Brain microvascular endothelial cell (primary cell): Measurements from ENCODE around the gene CDKN2A.

Experiments
- DNase-seq: peaks from one replicate; pipeline ENCODE4 v3.0.0-alpha.2; 2020
- H3K27ac ChIP-seq: fragments of 250-450 bp; sonication (Bioruptor Pico); 2 replicates; pipeline ENCODE4 v1.5.1; 2020; ENCODE audit warnings: mild to moderate bottlenecking, moderate library complexity
- H3K27me3 ChIP-seq: fragments of 250-450 bp; sonication (Bioruptor Pico); replicated peaks from 2 replicates; pipeline ENCODE4 v1.5.1; 2020; ENCODE audit warnings: mild to moderate bottlenecking
- H3K36me3 ChIP-seq: fragments of 250-450 bp; sonication (Bioruptor Pico); replicated peaks from 2 replicates; pipeline ENCODE4 v1.5.1; 2020; ENCODE audit warnings: mild to moderate bottlenecking
- H3K4me3 ChIP-seq: 2 replicates; pipeline ENCODE4 v1.5.1; 2011; ENCODE audit warnings: low read depth, mild to moderate bottlenecking, control low read depth, low read length, moderate library complexity
- CTCF ChIP-seq: IDR thresholded peaks from 2 replicates; pipeline ENCODE4 v1.5.1; 2011; ENCODE audit warnings: low read depth, mild to moderate bottlenecking, moderate library complexity, low read length, control low read depth, inconsistent platforms; ENCODE audit errors: missing control alignments
- in situ Hi-C: cut with HindIII; loops from 2 replicates; pipeline ENCODE4 v1.10.0; 2017; ENCODE audit warnings: low sequenced_read_pairs, low pct_ligation_motif_present

Gene CDKN2A

DNA sequence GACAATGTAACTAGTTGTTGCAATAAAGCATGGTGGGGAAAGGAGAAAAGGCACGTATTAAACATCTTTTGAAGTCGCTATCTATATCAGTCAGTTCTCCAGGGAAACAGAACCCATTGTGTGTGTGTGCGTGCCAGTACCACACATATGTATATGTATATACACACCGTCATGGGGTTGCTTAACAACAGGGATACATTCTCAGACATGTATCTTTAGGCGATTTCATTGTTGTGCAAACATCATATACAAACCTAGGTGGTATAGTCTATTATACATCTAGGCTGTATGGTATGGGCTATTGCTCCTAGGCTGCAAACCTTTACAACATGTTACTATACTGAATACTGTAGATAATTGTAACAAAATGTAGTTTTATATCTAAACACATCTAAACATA lies 2.7 kb upstream of the CDKN2A start:
- Histone ChIP-seq H3K27ac (no peak overlapping the region), H3K4me3 (peak overlapping the region; percentile 94), H3K36me3 (no peaks in the 10 kb centered on the region), H3K27me3 (no peaks in the 10 kb centered on the region)
- TF ChIP-seq CTCF = no peak
- DNase-seq = no peak
- in situ Hi-C loops = no loop called here

DNA sequence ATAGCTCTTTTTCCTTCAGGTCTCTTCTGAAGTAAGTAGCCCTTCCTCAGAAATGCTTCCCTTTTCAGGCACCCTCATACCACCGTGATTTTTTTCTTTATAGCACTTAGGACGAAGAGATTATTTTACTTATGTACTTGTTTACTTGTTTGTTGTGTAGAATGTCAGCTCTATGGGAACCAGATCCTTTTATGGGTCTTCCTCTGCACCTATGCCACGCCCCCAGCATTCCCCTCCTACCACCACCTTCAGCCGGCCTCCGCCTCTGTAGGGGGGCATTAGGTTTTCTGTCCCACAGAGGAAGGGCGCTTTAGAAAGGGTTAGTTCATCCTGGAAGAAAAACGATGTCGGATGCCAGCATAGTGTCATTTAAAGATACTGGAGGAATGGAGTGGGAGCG lies 2.2 kb upstream of the CDKN2A start:
- peak overlapping the region; percentile 94 for H3K4me3 ChIP-seq
- H3K27ac ChIP-seq = peak overlapping the region; percentile 85
- in situ Hi-C loops = no loop called here
- no peak for TF ChIP-seq CTCF
- no peaks in the 10 kb centered on the region for H3K36me3 ChIP-seq
- no peaks in the 10 kb centered on the region for H3K27me3 ChIP-seq
- DNase-seq = no peak

DNA sequence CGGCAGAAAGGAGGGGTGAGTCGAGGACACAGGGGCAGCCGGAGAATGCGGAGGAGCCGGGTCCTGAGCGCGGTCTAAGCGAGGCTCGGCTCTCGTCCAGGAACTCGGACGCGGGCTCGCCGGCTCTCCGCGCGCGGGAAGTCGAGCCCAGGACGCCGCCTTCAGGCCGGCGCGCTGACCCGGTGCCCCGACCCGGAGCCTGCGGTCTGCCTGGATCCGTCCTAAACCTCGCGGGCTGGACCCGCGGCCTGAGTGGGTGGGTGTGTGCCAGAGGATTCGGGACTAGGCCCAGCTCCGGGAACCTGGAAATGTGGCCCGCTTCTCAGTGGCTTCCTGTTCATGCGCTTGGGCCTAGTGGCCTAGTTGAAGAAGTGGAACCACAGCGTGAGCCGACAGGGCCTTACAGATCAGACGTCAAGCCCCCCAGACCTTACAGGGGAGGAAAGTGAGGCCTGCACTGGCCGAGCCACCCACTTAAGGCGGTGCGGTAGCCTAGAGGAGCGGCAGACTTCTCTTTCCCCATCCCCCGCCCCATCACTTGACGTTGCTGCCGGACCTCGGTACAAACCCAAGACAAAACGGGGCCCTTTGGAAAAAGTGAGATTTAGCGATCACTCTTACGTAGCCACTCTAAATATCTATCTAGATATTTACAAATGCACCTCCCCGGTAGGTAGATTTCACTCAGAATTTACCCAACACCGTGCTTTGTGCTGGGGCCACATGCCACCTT lies 1.6 kb upstream of the CDKN2A start:
- in situ Hi-C loops = no loop called here
- Histone ChIP-seq H3K27ac (peak overlapping the region; percentile 85), H3K4me3 (peak overlapping the region; percentile 94), H3K27me3 (no peaks in the 10 kb centered on the region), H3K36me3 (no peaks in the 10 kb centered on the region)
- no peak for DNase-seq
- peak; percentile 41 for TF ChIP-seq CTCF

- H3K27me3 ChIP-seq = no peaks in the 10 kb centered on the region
- TF ChIP-seq CTCF = peak; percentile 1
- peak overlapping the region; percentile 94 for H3K4me3 ChIP-seq
- peak; percentile 64 for DNase-seq
- H3K27ac ChIP-seq = peak overlapping the region; percentile 85
- in situ Hi-C loops = no loop called here
- no peaks in the 10 kb centered on the region for H3K36me3 ChIP-seq
Measured at GRCh38 chr9:21995006-21995665, 944 bp upstream of the CDKN2A start.

DNA sequence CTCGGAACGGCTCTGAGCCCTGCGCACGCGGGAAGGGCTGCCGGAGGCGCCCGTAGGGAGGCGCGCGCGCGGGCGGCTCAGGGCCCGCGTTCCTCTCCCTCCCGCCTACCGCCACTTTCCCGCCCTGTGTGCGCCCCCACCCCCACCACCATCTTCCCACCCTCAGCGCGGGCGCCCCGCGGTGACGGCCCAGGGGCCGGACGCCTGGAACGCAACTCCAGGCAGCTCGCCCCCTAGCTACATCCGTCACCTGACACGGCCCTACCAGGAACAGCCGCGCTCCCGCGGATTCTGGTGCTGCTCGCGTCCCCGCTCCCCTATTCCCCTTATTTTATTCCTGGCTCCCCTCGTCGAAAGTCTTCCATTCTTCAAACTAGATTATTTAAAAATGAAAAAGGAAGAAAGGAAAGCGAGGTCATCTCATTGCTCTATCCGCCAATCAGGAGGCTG lies 389 bp upstream of the CDKN2A start, which contains the start of gene CDKN2B-AS1:
Gene CDKN2B-AS1 (plus strand): TSS at position 236 of the 450 bp plus-strand sequence.
- Histone ChIP-seq H3K36me3 (no peaks in the 10 kb centered on the region), H3K27me3 (no peaks in the 10 kb centered on the region), H3K27ac (peak within 1 kb of the TSS; percentile 85), H3K4me3 (peak within 1 kb of the TSS; percentile 94)
- in situ Hi-C loops = no loop called here
- DNase-seq = peak; percentile 60
- no peak for TF ChIP-seq CTCF
